ENCODE results near the gene INPP5A.

DNA sequence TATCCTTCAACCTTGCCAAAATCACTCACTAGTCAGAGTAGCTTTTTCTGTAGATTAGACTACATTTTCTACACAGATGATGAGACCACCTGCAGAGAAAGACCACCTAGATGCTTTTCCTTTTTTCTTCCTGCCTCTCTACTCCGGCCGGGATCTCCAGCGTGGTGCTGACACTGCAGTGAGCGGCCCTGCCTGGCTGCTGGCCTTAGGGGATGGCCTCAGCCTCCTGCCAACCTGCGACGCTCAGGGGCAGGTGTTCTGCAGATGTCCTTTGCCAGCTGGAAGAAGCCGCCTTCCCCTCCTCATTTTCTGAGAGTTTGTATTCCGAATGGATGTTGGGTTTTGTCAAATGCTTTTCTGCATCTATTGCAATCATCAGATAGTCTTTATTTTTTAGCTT is 291.8 kb downstream of the INPP5A start:
- TF ChIP-seq ZNF274 (IDR thresholded peaks at IDR 0.05; ENCODE audit: low read depth, low read length) (no peak), YY1 (IDR thresholded peaks at IDR 0.05; ENCODE audit: insufficient read depth, insufficient read length) (no peak)
